GM12892 (cell line): Measurements from ENCODE around the gene COA7.
"Not testable (repeated sequence)": the region's sequence is repeated elsewhere in the genome, so short reads cannot be mapped to it uniquely, and the experiment has no call there.

Source experiments
- DNase-seq: peaks from one replicate; pipeline ENCODE4 v3.0.0; 2011; ENCODE audit not compliant: insufficient read length
- FAIRE-seq: peaks from 2 replicates; lab custom pipeline; 2011; peaks lifted over from hg19 to GRCh38; lab: Jason Lieb, UNC
- POLR2A ChIP-seq: IDR thresholded peaks from 2 replicates; pipeline ENCODE4 v1.6.1; 2011; ENCODE audit warnings: low read depth, low read length, control low read depth
- POLR2AphosphoS5 ChIP-seq: IDR thresholded peaks from 2 replicates; pipeline ENCODE4 v1.6.1; 2011; ENCODE audit warnings: low read depth, low read length, control low read depth
- TAF1 ChIP-seq: IDR thresholded peaks from 2 replicates; pipeline ENCODE4 v1.6.1; 2011; ENCODE audit warnings: low read depth, mild to moderate bottlenecking, control low read depth, low read length, borderline replicate concordance

Gene COA7

DNA sequence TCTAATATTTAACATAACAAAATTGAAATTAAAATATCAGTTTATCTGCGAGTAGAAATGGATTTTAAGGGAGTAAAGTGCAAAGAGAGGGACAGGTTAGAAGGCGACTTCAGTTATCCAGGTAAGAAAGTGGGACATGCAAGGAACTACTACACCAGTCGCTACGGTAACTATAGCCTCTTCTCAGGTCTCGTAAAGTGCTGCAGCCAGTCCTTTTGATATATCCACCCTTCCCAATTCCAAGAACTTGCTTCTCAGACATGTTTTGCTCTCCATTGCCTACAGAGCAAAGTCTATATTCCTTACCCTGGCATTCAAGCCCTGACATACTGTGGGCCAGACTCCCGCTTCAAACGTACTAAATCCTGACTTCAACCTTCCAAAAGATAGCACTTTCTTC is 2.5 kb downstream of the COA7 start:
- no peak for FAIRE-seq
- TF ChIP-seq POLR2A (no peak), POLR2AphosphoS5 (no peak), TAF1 (no peak)
- no peak for DNase-seq

- TF ChIP-seq POLR2AphosphoS5 (no peak), TAF1 (no peak), POLR2A (no peak)
- no peak for DNase-seq
These were observed 4.3 kb downstream of the COA7 start for GRCh38 chr1:52693843-52694242.

GRCh38 chr1:52693351-52693750 is 4.8 kb downstream of the COA7 start:
- FAIRE-seq: not testable (repeated sequence)

More at GRCh38 chr1:52693843-52694242, 4.3 kb downstream of the COA7 start:
- FAIRE-seq: no peak

GRCh38 chr1:52692697-52693096 is 5.5 kb downstream of the COA7 start:
- TF ChIP-seq POLR2AphosphoS5 (no peak), POLR2A (no peak), TAF1 (no peak)
- DNase-seq (no peak), FAIRE-seq (no peak)

More at GRCh38 chr1:52693351-52693750, 4.8 kb downstream of the COA7 start:
- not testable (repeated sequence) for DNase-seq

DNA sequence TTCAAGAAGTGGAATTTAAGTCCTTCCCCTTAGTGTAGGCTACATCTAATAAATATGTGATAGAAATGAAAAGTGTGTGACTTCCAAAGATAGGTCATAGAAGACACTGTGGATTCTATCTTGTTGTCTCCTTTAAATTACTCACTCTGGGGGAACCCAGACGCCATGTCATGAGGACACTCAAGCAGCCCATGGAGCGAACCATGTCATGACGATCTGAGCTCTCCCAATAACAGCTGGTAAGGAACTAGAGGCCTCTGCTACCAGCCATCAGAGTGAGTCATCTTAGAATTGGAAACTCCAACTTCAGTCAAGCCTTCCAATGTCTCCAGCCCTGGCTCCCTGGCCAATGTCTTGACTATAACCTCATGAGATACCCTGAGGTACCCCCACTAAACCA is 6.3 kb downstream of the COA7 start:
- DNase-seq (no peak), FAIRE-seq (no peak)
- no peak for TF ChIP-seq POLR2AphosphoS5
- no peak for TF ChIP-seq TAF1
- no peak for TF ChIP-seq POLR2A

- TF ChIP-seq POLR2AphosphoS5 (no peak), POLR2A (no peak), TAF1 (no peak)
- no peak for DNase-seq
- FAIRE-seq: no peak
These were observed 11.3 kb downstream of the COA7 start for GRCh38 chr1:52686830-52687229.

- FAIRE-seq (peak; percentile 51), DNase-seq (peak; percentile 42)
These were observed 11.8 kb downstream of the COA7 start for GRCh38 chr1:52686261-52686751.

- DNase-seq (no peak), FAIRE-seq (no peak)
- TF ChIP-seq POLR2AphosphoS5 (no peak), POLR2A (no peak), TAF1 (no peak)
These were observed 13.6 kb downstream of the COA7 start for GRCh38 chr1:52684545-52684944.

DNA sequence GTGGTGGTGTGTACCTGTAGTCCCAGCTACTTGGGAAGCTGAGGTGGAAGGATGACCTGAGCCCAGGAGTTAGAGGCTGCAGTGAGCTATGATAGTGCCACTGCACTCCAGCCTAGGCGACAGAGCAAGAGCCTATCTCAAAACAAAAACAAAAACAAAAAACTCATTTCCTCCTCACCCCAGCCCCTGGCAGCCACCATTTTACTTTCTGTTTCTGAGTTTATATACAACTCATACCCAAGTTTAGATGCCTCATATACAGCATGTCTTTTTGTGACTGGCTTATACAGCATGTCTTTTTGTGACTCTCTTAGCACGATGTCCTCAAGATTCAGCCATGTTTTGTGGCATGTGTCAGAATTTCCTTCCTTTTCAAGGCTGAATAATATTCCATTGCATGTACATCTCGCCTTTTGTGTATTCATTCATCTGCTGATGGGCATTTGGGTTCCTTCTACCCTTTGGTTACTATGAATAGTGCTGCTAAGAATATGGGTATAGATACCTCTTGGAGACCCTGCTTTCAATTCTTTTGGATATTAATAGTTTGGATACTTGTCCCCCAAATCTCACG is 14.7 kb downstream of the COA7 start:
- FAIRE-seq: no peak
- TF ChIP-seq POLR2A: no peak
- no peak for TF ChIP-seq POLR2AphosphoS5
- no peak for TF ChIP-seq TAF1
- no peak for DNase-seq

- TF ChIP-seq POLR2AphosphoS5 (no peak), TAF1 (no peak), POLR2A (no peak)
- DNase-seq: no peak
- FAIRE-seq: no peak
These were observed 17.0 kb downstream of the COA7 start for GRCh38 chr1:52681136-52681535.

DNA sequence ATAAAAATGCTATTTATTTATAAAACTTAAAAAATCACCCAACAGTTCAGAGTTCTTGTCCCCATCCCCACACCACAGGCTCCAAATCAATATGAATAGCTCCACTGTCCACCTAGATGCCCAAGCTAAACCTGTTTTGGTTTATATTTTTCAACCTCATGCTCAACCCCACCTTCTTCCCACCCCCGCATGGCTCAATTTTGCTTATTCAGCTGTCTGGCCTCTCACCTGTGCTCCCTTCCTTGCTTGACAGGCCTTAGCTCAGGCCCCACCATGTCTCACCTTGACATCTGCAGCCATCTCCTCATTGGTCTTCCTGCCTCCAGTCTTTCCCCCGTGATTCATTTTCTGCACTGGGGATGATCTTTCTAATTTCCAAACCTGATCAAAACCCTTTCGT is 17.8 kb downstream of the COA7 start:
- TF ChIP-seq POLR2A (no peak), TAF1 (no peak), POLR2AphosphoS5 (no peak)
- no peak for FAIRE-seq

DNA sequence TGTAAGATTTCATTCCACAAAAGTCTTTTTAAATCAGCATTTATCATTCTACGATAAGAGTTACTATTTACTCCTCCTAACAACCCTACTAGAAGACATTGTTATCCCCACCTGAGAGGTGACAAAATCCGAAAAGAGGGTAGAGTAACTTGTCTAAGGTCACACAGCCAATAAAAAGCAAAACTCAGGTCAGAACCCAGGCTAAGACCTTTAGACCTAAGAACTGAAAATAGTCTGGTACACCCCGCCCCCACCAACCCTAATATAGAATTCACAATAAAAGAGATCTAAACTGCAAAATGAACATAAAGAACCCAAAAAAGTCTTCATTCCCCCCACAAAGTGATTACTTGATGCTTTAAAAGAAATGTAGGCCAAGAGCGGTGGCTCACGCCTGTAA is 18.6 kb downstream of the COA7 start:
- FAIRE-seq (no peak), DNase-seq (no peak)
- no peak for TF ChIP-seq TAF1
- TF ChIP-seq POLR2AphosphoS5: no peak
- TF ChIP-seq POLR2A: no peak

More for the DNA sequence above, 17.8 kb downstream of the COA7 start:
- no peak for DNase-seq
